GM12874 (cell line): Measurements from ENCODE around the gene SIX2.

ENCODE experiments used
- CTCF ChIP-seq: IDR thresholded peaks from 2 replicates; pipeline ENCODE4 v1.5.1; 2011; ENCODE audit warnings: low read depth, mild to moderate bottlenecking, control low read depth, low read length, moderate library complexity; ENCODE audit not compliant: insufficient read depth

SIX2 gene

GRCh38 chr2:45014831-45015230 is 5.6 kb upstream of the SIX2 start:
- TF ChIP-seq CTCF, result no peak

GRCh38 chr2:45014016-45014702 is 4.9 kb upstream of the SIX2 start:
- peak; percentile 68 for TF ChIP-seq CTCF

GRCh38 chr2:45013229-45014015 is 4.2 kb upstream of the SIX2 start:
- TF ChIP-seq CTCF, result no peak

- TF ChIP-seq CTCF, result no peak
These were observed 3.5 kb upstream of the SIX2 start for GRCh38 chr2:45012733-45013132.

- no peak for TF ChIP-seq CTCF
These were observed 2.7 kb upstream of the SIX2 start for GRCh38 chr2:45011621-45012602.

GRCh38 chr2:45011121-45011520 is 1.9 kb upstream of the SIX2 start:
- TF ChIP-seq CTCF, result no peak

GRCh38 chr2:45010702-45011012 is 1.4 kb upstream of the SIX2 start:
- TF ChIP-seq CTCF, result no peak
